GM18868 (cell line): ENCODE data around the gene STEAP4.

ENCODE experiments used
- ATAC-seq: cut with Tn5 transposase; IDR thresholded peaks from one replicate; pipeline ENCODE4 v1.9.1; 2021; ENCODE audit warnings: mild to moderate bottlenecking, moderate library complexity; ENCODE audit not compliant: unreplicated experiment

Gene STEAP4

GRCh38 chr7:88224601-88225275 lies 82.0 kb downstream of the STEAP4 start:
- no peak for ATAC-seq

- no peak for ATAC-seq
Measured at GRCh38 chr7:88223265-88223664, 83.4 kb downstream of the STEAP4 start.
